Right hindlimb (tissue), 1 donor: ENCODE results near the gene DYNC1LI1.

Experiments used
- DNase-seq: peaks from one replicate; pipeline ENCODE4 v3.0.0-alpha.2; 2018

Gene DYNC1LI1

DNA sequence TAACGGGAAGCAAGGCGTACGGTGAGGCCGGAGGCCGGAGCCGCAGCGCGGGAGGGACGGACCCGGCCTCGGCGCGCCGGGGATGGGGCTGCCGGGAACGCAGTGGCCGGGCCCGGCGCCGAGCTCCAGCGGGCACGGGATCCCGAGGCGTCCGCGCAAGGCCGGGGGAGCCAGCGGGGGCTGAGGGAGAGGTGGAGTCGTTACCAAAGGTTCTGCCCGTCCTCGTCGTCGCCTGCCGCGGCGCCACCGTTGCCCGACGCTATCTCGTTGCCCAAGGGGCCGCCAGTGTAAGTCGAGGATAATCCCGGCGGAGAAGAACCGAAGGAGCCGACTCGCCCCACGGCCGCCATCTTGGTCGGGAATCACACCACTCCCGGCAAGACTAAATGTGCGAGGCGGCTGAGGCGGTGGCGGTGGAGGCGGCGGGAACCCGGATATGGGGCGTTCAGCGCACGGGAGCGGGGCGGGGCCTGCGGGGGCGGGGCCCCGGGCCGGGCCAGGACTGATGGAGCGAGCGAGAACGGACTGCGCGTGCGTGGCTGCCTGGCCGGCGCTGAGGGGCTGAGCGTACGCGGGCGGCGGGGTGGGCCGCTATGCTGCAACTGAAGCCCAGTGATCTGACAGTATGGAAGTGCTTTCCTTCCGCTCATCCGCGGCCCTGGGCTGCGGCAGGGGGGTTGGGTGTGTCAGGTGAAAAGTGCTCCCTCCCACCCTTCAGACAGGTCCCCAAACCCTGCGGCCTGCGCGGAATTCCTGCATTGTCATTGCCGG lies at the start of gene DYNC1LI1:
TSS of gene DYNC1LI1 (minus strand) at position 438 of the 771 bp plus-strand sequence. CDS start at position 350, 88 bp downstream.
- peak; percentile 97 for DNase-seq

DNA sequence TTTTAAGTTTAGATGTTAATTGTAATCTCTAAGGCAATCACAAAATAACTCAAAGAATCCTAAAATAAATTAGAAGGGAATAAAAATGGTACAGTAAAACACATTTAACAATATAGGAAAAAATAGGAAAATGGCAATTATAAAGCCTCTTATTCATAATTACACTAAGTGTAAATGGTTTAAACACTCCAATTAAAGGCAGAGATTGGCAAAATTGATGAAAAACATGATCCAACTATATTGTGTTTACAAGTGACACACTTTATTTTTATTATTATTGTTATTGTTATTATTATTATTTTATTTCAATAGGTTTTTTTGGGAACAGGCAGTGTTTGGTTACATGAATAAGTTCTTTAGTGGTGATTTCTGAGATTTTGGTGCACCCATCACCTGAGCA lies 48.7 kb upstream of the DYNC1LI1 start:
- DNase-seq = no peak

DNA sequence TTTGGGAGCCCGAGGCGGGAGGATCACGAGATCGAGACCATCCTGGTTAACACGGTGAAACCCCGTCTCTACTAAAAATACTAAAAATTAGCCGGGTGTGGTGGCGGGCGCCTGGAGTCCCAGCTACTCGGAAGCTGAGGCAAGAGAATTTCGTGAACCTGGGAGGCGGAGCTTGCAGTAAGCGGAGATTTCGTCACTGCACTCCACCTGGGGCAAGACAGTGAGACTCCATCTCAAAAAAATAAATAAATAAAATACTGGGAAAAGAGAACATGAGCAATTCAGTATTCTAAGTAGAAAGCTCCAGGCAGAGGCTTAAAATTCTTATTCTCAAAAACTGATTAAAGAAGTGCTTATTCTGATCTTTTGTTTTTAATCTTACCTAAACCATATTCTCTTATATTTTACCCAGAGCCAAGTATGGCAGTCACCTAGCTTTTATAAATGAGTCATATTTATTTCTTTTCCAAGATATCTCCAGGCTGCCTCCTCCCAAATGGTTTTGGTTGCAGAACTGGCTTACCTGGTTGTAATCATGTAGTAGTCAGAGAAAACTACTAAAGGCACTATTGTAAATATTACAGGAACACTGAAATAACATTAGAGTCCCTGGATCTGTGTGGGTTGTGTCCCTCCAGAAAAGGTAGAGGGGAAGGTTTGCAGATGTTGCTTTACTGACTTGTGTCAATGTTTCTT lies 45.8 kb upstream of the DYNC1LI1 start:
- no peak for DNase-seq

DNA sequence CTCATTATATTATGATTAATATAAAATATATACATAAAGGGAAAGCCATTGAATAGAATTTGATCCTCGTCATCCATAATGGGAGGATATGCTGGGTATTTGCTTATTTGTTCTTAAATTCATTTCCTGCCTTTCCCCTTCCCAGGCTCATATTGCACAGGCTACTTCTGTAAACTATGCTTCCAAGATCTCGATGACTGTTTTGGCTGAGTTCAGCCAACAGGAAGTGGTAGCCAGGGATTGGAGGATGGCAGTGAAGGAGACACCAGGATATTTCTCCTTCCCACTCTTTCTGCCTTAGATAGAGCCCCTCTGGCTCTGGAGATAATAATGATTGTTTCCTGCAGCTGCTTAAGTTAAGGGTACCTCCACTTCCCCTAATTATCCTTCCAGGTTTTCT lies 44.3 kb upstream of the DYNC1LI1 start:
- DNase-seq = no peak

DNA sequence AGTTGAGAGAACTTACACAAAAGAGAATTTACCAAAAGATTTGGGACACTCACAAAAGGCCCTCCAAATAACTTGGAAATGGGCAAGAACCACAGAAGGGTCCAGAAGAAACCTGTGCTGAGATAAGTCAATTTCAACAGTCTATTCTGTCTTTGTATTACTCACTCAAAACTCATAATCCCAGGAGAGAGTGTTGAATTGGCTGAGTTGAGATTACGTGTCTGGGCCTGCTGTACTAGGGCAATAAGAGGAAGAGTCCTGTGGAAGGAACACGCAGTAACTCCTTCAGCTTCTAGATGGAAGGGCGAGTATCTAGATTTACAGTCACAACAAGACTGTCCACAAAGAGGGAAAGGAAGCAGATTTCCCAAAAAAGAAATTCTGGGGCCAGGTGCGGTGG lies 42.5 kb upstream of the DYNC1LI1 start:
- no peak for DNase-seq

DNA sequence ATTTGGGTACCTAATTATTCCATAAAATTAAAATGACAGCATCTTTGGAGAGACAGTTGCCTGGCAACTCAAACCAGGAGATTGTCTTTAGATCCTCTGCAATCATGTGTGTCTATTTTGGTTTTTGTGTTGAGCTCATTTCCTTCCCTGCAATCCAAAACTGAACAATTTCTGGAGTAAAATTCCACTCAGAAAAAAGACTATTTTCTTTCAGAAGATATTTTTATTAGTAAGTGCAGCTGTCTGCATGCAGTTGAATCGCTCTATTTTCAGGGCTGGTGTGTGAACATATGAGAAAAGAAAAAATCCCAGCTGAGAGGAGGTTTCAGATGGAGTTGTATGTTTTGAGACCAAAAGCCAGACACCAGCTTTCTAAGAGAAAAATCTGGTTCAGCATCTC lies 41.9 kb upstream of the DYNC1LI1 start:
- DNase-seq = no peak

DNA sequence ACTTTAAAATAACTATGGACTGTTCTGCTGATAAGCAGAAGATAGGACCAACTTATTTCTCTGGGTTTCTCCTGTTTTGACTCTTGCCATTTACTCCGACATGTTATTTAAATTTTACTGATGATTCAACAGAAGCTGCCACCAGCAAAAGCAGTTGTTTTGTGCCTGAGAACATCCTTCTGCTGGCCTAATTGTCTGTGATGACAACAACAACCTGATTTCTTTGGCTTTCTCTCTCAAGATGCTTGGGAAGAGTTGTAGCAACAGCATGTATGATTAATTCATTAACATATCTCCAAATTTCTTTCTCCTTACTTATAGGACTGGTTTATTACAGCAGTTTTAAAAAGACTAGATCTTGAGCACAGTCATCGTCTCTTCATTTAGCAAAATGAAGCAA lies 36.9 kb upstream of the DYNC1LI1 start:
- DNase-seq = no peak

DNA sequence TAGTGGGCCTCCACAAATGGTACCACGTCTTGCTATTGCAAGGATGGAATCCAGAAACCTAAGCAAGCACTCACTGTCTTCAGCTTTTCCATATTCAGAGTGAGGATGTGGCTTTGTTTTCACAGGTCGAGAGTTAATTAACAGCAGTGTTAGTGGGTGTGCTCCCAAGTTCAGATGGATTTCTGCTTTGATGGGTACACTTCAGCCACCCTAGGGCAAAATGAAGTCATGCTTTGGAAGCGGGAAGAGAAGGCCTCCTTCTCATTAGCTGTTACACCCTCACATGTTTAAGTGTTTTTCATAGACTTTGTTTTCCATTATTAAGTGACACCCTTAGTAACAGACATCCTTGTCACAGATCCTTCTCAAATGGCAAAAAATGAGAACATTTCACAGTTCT lies 36.3 kb upstream of the DYNC1LI1 start:
- DNase-seq = no peak

DNA sequence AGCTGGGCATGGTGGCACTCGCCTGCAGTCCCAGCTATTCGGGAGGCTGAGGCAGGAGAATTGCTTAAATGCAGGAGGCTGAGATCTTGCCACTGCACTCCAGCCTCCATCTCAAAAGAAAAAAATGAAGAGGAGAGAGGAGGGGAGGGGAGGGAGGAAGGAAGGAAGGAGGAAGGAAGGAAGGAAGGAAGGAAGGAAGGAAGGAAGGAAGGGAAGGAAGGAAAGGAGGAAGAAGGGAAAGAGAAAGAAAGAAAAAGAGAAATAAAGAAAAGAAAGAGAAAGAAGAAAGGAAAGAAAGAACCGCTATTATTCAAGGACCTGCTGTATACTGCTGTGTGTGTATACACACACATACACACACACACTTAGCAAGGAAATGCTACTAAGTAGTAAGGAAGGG lies 35.6 kb upstream of the DYNC1LI1 start:
- DNase-seq = no peak

DNA sequence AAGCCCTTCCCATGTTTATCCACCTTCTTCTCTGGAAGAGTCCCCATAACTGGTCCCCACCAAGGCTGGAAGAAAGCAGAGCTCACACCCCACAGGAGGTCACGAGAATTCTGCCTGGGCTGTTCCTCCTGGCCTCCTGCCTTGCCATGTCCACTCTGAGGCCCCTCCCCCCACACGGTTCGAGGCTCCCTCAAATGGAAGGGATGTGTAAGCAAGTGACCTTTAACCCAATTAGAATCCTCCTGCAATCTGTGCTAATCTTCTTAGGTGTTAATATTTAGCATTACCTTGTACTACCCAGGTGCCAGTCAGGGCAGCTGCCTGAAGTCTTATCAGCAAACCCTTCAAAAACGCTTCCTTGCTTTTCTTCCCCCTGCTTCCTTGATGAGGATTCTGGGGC lies 32.4 kb upstream of the DYNC1LI1 start:
- DNase-seq = no peak

DNA sequence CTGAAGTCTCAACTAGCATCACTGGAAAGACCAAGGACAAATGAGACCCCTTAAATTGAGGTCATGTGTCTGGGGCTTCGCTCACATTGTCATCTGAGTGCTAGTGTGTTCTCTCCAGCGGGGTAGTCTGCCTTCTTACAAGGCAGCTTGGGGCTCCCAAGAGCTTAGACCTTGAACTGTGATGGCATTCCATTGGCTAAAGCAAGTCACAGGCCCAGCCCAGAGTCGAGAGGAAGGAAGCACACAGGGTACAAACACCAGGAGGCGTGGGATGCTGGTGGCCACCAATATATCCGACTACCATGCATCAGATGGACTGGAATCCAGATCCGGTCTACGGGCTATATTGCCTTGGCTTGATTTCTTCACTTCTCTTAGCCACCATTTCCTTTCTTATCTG lies 31.5 kb upstream of the DYNC1LI1 start:
- no peak for DNase-seq

DNA sequence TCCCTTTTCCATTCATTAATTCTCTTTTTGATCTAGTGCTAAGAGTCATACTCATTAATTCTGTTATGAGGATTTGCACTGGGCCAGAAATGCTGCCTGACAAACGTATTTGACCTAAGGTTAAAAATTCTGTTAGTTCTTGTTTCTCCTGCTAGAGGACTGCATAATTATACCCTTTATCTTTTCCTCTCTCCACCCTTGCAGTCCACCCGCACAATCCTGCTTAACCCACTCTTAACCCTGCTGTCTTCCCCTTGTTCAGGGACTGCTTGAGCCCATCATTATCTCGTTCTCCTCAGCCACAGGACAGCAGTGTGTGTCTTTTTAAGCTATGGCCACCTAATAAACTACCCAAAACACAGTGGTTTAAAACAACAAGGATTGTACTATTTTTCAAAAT lies 31.1 kb upstream of the DYNC1LI1 start:
- no peak for DNase-seq

DNA sequence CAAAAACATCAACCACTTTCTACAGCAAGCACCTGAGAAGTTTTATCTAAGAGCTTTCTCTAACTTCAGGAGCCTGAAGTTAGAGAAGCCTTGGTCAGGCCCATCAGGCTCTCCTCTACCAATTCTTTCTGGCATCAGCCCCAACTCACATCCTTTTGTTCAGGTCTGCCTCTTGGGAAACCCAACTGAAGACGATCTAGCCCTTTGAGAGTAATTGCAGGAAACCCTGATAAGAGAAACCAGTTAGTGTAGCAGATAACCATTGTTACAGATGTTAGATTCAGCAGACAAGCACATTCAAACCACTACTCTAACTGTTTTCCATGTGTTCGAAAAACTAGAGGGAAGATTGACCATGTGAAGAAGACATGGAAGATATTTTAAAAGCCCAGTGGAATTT lies 27.0 kb upstream of the DYNC1LI1 start:
- DNase-seq = no peak

DNA sequence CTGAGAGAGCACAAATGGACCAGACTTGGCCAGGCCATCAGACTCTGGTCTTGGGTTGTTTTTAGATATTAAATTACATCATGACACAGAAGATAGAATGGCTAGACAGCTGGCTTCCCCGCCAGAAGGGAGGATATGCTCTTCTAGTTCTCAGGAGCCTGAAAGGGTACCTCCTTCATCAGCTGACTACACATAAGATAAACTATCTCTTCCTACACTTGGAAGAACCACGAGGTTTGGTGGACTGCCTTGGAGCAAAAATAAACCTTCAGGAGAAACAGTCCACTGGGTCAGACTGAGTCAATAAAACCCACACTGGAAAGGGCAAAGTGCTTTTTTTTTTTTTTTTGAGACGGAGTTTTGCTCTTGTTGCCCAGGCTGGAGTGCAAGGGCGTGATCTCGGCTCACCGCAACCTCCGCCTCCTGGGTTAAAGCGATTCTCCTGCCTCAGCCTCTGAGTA lies 26.3 kb upstream of the DYNC1LI1 start:
- DNase-seq = no peak

DNA sequence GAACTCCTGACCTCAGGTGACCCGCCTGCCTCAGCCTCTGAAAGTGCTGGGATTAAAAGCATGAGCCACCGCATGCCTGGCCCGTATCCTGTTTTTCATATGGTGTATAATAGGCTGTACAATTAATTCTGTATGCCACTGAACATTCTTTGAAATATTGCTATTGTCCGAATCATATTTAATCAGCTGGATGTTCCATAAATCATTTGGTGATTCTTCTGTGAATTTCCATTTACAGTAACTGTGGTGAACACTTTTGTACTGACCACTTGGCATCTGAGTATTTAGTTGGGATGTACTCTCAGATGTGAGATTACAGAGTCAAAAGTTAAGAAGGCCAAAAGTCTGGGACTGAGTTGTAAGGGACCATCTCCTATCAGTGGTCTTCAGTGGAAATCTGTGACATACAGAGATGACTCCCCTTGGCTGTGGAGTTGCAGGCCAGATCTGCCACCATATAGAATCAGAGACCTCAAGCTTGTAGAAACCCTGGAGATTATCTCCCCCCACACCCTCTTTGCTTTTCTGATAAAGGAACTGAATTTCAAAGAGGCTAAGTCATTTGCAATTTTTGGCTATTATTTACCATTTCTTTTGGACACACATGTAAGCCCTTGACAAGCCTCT lies 25.7 kb upstream of the DYNC1LI1 start:
- DNase-seq = no peak

DNA sequence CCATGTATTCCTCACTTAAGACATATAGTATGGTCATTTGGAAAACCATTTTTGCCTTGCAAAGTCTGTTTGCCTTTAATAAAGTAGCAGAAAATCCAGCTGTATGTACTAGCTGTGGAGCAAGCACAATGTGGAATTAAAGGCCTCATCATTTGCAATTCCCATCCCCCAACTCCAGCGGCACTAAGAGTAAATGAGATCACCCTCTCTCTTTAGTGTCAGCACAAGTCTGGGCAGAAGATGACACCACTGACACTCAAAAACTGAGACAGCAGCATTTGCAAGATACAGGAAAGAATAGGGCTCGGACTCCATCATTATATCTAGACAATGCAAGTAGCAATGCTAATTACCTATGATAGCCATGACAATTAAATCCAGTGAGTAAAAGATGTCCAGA lies 24.7 kb upstream of the DYNC1LI1 start:
- no peak for DNase-seq

DNA sequence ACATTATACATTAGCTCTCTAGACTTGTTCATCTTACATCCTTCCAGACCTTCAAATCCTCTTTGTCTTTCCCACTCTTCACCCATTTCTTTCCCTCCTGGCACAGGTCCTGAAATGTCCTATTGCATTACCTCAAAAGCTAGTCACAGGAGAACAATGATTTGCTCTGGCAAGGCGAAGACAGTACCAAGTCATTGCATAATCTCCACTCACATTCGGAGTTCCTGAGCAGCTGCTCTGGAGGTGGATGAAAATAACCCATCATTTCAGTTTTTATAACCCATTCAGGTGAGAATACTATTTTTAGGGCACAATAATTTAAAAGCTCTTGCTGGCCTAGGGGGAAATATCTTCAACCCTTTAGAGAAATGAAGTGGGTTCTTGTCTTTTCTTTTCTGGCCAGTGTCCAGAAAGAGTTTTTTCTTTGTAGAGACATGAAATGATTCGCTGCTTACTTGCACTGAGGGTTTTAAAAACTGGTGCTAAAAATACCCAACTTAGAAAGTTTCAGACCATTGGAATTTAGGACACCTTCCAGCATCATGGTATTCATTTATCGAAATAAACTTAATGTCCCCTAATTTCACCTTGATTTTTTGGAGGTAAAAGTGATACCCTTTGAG lies 23.4 kb upstream of the DYNC1LI1 start:
- no peak for DNase-seq

DNA sequence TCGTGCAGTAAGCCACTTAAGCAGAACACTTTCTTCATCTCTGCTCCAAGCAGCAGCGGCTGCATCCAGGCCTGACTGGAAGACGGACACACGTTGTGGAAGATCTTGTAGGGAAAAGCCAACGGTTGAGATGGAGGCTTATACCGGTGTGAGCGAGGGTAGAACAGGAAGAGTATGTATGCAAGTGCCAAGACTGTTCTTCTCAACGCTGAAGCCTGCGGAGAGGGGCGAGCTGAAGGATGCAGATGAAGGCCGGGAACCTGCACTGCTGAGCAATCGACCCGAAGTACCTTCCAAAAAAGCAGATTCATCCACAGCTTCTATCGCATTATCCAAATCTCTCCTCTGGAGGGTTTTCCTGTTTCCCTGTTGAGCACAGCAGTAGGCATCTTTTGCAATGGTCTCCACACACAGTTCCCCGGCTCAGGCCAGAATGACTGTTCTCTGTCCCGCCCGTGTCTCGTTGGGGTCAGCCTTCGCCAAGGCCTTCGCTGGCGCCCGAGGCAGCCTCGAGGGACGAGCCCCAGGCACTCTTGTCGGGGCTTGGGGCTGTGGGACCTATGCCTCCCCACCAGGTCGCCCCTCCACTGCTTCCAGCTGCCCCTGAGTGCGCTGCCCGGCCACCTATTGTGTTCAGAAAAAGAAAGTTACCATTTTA lies 22.2 kb upstream of the DYNC1LI1 start:
- no peak for DNase-seq

DNA sequence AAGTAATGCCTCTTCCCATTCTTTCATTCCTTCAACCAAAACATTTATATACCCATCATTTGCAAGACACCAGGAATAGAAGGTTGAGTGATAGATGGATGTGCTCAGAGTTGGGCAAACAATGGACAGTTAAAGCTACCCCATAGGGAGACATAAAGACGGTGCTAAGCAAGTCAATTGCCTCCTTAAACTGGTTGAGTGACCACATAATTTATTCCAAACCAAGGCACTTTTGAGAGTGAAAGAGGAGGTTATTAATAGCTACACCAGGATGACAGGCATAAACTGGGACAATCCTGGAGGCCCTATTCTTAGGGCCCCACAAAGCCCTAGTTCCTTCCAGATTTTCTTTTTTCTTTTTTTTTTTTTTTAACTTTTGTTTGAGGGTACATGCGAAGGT lies 21.4 kb upstream of the DYNC1LI1 start:
- DNase-seq = no peak

DNA sequence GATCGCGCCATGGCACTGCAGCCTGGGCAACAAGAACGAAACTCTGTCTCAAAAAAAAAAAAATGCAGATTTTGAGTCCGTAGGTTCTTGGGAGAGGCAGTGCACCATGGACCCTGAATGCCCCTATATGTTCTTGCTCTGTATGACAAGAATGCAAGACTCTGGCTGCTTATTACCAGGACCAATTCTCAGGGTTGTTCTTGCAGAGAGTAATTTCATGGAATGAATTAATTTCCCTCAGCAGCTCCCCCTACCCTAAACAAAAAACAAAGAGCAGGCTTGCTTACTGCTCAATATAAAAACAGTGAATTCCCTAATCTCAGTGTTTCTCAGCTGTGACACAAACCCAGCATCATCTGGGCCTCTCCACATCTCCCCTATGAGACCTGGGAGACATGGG lies 20.5 kb upstream of the DYNC1LI1 start:
- no peak for DNase-seq

DNA sequence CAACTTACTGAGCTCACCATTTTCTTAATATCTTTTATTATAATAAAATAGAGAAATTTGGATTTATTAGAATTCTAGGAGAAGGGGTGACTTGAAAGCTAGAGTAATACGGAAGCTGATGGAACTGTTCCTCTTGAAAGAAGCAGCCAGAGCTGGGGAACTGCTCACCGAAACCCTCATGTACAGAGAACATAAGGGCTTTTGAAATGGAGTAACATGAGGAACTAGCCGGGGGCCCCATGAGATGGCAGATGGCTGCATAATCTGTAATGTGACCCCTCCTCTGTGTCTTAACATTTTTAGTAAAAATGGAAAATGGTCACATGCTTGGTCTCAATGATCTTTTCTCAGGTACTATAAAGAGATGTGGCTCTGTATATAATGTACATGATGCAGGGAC lies 15.7 kb upstream of the DYNC1LI1 start:
- DNase-seq = no peak

DNA sequence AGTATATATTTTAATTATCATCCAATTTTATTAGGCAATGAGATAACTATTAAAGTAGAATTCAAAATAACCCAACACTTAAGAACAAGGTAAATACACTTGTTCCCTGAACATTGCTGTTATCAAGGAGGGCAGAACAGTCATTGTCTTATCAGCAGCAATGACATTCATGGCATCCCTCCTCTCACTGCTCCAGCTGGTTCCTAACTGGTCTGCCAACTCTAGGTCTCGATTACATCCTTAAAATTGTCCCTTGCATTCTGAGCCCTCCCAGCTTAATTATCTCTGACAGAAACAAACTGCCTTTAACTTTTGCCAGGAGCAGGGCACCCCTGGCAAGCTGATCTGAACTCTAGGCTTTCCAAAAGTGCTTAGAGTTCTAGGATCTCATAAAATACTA lies 14.0 kb upstream of the DYNC1LI1 start:
- DNase-seq = no peak

DNA sequence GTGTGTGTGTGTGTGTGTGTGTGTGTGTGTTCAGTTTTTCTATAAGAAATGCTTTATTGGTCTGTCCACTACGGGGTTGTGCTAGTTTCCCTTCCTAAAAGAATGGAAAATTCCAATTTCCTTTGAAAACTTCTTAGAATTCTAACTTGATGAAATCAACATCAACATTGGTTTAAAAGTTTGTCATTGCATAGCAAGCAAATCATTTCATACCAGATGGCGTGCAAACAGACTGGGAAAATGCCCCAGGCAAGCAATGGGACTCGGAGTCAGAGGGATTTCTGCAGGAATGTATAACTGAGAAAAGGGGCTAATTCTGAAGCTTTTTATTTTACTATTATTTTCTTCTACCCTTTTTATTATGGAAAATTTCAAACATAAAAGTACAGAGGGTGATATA lies 13.1 kb upstream of the DYNC1LI1 start:
- no peak for DNase-seq
